Trophoblast cell (in vitro differentiated cells and primary cell): Measurements from ENCODE around the gene MDM4.
"Not testable (repeated sequence)": the region's sequence is repeated elsewhere in the genome, so short reads cannot be mapped to it uniquely, and the experiment has no call there.

Experiments used
- DNase-seq, 2 donors: peaks; one replicate each; pipeline ENCODE4 v3.0.0-alpha.2; 2016
- H2AFZ ChIP-seq: 2 replicates; pipeline ENCODE4 v1.6.1; 2013; ENCODE audit warnings: low read length, moderate library complexity, mild to moderate bottlenecking; ENCODE audit not compliant: insufficient read depth, poor library complexity
- H2AK5ac ChIP-seq: 2 replicates; pipeline ENCODE4 v1.6.1; 2013; ENCODE audit warnings: mild to moderate bottlenecking, low read length
- H2BK120ac ChIP-seq: 2 replicates; pipeline ENCODE4 v1.6.1; 2013; ENCODE audit warnings: low read length, mild to moderate bottlenecking, moderate library complexity; ENCODE audit not compliant: insufficient read depth, poor library complexity
- H2BK12ac ChIP-seq: 2 replicates; pipeline ENCODE4 v1.6.1; 2013; ENCODE audit warnings: mild to moderate bottlenecking, low read length, moderate library complexity
- H2BK5ac ChIP-seq: 2 replicates; pipeline ENCODE4 v1.6.1; 2013; ENCODE audit warnings: low read length, low read depth, moderate library complexity, mild to moderate bottlenecking; ENCODE audit not compliant: poor library complexity
- H3K14ac ChIP-seq: 2 replicates; pipeline ENCODE4 v1.6.1; 2013; ENCODE audit warnings: mild to moderate bottlenecking, low read length
- H3K18ac ChIP-seq: 2 replicates; pipeline ENCODE4 v1.6.1; 2013; ENCODE audit warnings: mild to moderate bottlenecking, low read length
- H3K23ac ChIP-seq: 2 replicates; pipeline ENCODE4 v1.6.1; 2013; ENCODE audit warnings: low read length
- H3K27ac ChIP-seq: 2 replicates; pipeline ENCODE4 v1.5.1; 2013; ENCODE audit warnings: low read depth, mild to moderate bottlenecking, inconsistent platforms, low read length, moderate library complexity
- H3K27me3 ChIP-seq: 2 replicates; pipeline ENCODE4 v1.6.1; 2013; ENCODE audit warnings: inconsistent platforms, mild to moderate bottlenecking, low read length, moderate library complexity; ENCODE audit not compliant: insufficient read depth
- H3K36me3 ChIP-seq, 2 experiments: 1 replicate in 1 of 2; 2 replicates in 1 of 2; pipeline ENCODE4 v1.6.1; 2013; ENCODE audit warnings: low read length in 2 of 2, mild to moderate bottlenecking in 2 of 2, moderate library complexity in 1 of 2; ENCODE audit not compliant: insufficient read depth in 2 of 2, control insufficient read depth in 1 of 2
- H3K4ac ChIP-seq: 2 replicates; pipeline ENCODE4 v1.6.1; 2013; ENCODE audit warnings: low read depth, mild to moderate bottlenecking, low read length, moderate library complexity
- H3K4me1 ChIP-seq, 2 experiments: 1 replicate in 1 of 2; 2 replicates in 1 of 2; pipeline ENCODE4 v1.6.1; 2013; ENCODE audit warnings: low read length in 2 of 2, mild to moderate bottlenecking in 2 of 2, moderate library complexity in 1 of 2; ENCODE audit not compliant: insufficient read depth in 2 of 2, control insufficient read depth in 1 of 2
- H3K4me2 ChIP-seq: 2 replicates; pipeline ENCODE4 v1.6.1; 2013; ENCODE audit warnings: inconsistent platforms, mild to moderate bottlenecking, low read length, moderate library complexity
- H3K4me3 ChIP-seq: 2 replicates; pipeline ENCODE4 v1.5.1; 2013; ENCODE audit warnings: mild to moderate bottlenecking, low read depth, low read length, inconsistent platforms
- H3K79me1 ChIP-seq: one replicate; pipeline ENCODE4 v1.6.1; 2013; ENCODE audit warnings: low read length
- H3K79me2 ChIP-seq: 2 replicates; pipeline ENCODE4 v1.6.1; 2013; ENCODE audit warnings: low read length, mild to moderate bottlenecking; ENCODE audit not compliant: control insufficient read depth, insufficient read depth, poor library complexity
- H3K9ac ChIP-seq: 2 replicates; pipeline ENCODE4 v1.6.1; 2013; ENCODE audit warnings: mild to moderate bottlenecking, low read length
- H3K9me3 ChIP-seq: 2 replicates; pipeline ENCODE4 v1.6.1; 2013; ENCODE audit warnings: low read depth, mild to moderate bottlenecking, control low read depth, inconsistent platforms, low read length; ENCODE audit not compliant: insufficient read depth
- H4K12ac ChIP-seq: 2 replicates; pipeline ENCODE4 v1.6.1; 2013; ENCODE audit warnings: low read depth, mild to moderate bottlenecking, low read length, moderate library complexity
- H4K8ac ChIP-seq: 2 replicates; pipeline ENCODE4 v1.6.1; 2013; ENCODE audit warnings: low read depth, mild to moderate bottlenecking, low read length, moderate library complexity
- H4K91ac ChIP-seq: one replicate; pipeline ENCODE4 v1.6.1; 2013; ENCODE audit warnings: low read depth, mild to moderate bottlenecking, low read length, moderate library complexity
- WGBS: extraction: QIAGEN DNeasy Blood & Tissue Kit; methylation state at CpG from one replicate; pipeline ENCODE4 v1.1.7; 2013; ENCODE audit warnings: missing lambda C conversion rate; ENCODE audit not compliant: insufficient read length, insufficient coverage; ENCODE audit errors: extremely low coverage; 5-methylcytosine and 5-hydroxymethylcytosine counted together

Gene MDM4

DNA sequence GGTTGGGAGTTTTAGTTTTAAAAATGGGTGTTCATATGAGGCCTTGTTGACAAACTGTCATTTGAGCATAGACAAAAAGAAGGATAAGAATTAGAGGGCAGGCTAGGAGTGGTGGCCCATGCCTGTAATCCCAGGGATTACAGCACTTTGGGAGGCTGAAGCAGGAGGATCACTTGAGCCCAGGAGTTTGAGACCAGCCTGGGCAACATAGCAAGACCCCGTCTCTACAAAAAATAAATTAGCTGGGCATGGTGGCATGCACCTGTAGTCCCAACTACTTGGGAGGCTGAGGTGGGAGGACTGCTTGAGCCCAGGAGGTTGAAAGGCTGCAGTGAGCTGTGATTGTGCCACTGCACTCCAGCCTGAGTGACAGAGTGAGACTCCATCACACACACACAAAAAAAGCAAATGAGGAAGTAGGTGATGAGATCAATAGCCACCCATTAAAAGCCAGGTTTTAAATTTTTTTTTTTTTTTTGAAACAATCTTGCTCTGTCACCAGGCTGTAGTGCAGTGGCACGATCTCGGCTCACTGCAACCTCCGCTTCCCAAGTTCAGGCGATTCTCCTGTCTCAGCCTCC is 5.8 kb downstream of the MDM4 start:
- not testable (repeated sequence) for H3K9me3 ChIP-seq, H3K27me3 ChIP-seq, H2AK5ac ChIP-seq, H3K4me2 ChIP-seq, H4K12ac ChIP-seq, H3K4me3 ChIP-seq, H3K79me2 ChIP-seq, H4K91ac ChIP-seq, H3K18ac ChIP-seq, H3K9ac ChIP-seq, H3K14ac ChIP-seq, H2BK120ac ChIP-seq, DNase-seq, H3K4me1 ChIP-seq, H3K23ac ChIP-seq, H3K79me1 ChIP-seq, H3K27ac ChIP-seq, H2BK5ac ChIP-seq, H2AFZ ChIP-seq, H2BK12ac ChIP-seq, H4K8ac ChIP-seq
- no CpG with 5 or more reads among the region's 5 CpGs for WGBS
- Histone ChIP-seq H3K36me3 (peaks cover 15 to 22% of the 10 kb centered on the region in 2 experiments), H3K4ac (peak overlapping the region; percentile 12)

DNA sequence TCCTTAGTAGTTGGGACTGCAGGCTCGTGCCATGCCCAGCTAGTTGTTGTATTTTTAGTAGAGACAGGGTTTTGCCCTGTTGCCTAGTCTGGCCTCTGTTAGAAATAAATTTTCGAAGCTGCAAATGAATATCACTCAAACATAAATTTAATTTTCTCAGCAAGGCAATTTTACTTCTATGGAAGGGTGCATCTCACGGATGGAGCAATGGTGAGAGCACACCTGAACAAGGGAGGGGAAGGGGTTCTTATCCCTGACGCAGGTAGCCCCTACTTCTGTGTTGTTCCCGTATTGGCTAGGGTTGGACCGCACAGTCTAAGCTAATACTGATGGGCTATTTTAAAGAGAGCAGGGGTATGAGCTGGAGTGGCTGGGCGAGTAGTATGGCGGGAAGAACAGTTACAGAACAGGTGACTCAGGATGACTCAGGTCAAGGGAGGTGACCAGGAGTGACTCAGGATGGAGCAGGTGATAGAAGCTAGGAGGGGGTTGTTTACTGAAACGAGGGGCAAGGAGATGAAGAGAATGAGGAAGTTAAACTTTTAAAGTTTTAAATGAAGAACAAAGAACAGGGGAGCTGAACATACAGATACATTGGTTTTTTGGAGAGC is 7.5 kb downstream of the MDM4 start:
- Histone ChIP-seq H2AK5ac (no peak overlapping the region), H4K12ac (no peak overlapping the region), H3K79me2 (peaks cover 3% of the 10 kb centered on the region), H2BK120ac (no peak overlapping the region), H3K14ac (no peak overlapping the region), H3K23ac (no peak overlapping the region), H3K18ac (no peak overlapping the region), H4K91ac (no peak overlapping the region), H4K8ac (no peak overlapping the region), H3K4me2 (no peak overlapping the region), H3K9ac (no peak overlapping the region), H3K4ac (peak overlapping the region; percentile 87), H3K4me3 (no peak overlapping the region), H3K27me3 (no peaks in the 10 kb centered on the region), H2AFZ (no peak overlapping the region), H2BK5ac (no peak overlapping the region), H3K79me1 (peaks cover 1% of the 10 kb centered on the region), H3K36me3 (peaks cover 24% of the 10 kb centered on the region in 2 experiments), H3K4me1 (no peaks in the 10 kb centered on the region), H3K27ac (no peak overlapping the region), H3K9me3 (peaks cover 3% of the 10 kb centered on the region), H2BK12ac (no peak overlapping the region)
- peak; percentile 49 to 54 for DNase-seq
- WGBS = no CpG with 5 or more reads among the region's 9 CpGs

DNA sequence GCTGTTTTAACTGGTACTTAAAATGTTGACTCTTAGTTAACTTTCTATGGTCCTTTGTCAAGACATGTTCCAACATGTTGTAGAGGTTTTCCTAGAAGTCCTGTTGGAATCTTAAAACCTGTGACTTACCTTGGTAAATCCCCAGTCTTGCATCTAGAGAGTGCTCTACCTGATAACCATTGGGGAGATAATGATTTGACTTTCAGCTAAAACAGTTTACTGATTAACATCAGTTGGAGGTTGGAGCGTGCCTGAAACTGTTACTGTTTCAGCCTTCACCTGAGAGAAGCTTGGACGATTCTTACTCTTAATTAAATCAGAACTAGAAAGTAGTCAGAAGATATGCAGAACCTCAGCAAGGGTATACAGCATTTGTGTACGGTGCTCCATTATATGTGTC is 8.8 kb downstream of the MDM4 start:
- peak overlapping the region; percentile 6 for H2BK120ac ChIP-seq
- H3K4ac ChIP-seq = no peak overlapping the region
- no peak for DNase-seq
- no peak overlapping the region for H3K23ac ChIP-seq
- peaks cover 2% of the 10 kb centered on the region for H3K79me2 ChIP-seq
- H4K8ac ChIP-seq = no peak overlapping the region
- H3K36me3 ChIP-seq = peaks cover 32 to 33% of the 10 kb centered on the region in 2 experiments
- no peak overlapping the region for H3K4me2 ChIP-seq
- H2AFZ ChIP-seq = no peak overlapping the region
- H3K14ac ChIP-seq = no peak overlapping the region
- no peak overlapping the region for H4K12ac ChIP-seq
- H2AK5ac ChIP-seq = no peak overlapping the region
- no peaks in the 10 kb centered on the region for H3K27me3 ChIP-seq
- no peak overlapping the region for H3K18ac ChIP-seq
- no peak overlapping the region for H3K9ac ChIP-seq
- no peak overlapping the region for H2BK5ac ChIP-seq
- H4K91ac ChIP-seq = no peak overlapping the region
- peaks cover 1% of the 10 kb centered on the region for H3K79me1 ChIP-seq
- H3K27ac ChIP-seq = no peak overlapping the region
- peaks cover 3% of the 10 kb centered on the region for H3K9me3 ChIP-seq
- no CpG with 5 or more reads among the region's 3 CpGs for WGBS
- no peak overlapping the region for H3K4me3 ChIP-seq
- H2BK12ac ChIP-seq = no peak overlapping the region
- H3K4me1 ChIP-seq = no peaks in the 10 kb centered on the region

DNA sequence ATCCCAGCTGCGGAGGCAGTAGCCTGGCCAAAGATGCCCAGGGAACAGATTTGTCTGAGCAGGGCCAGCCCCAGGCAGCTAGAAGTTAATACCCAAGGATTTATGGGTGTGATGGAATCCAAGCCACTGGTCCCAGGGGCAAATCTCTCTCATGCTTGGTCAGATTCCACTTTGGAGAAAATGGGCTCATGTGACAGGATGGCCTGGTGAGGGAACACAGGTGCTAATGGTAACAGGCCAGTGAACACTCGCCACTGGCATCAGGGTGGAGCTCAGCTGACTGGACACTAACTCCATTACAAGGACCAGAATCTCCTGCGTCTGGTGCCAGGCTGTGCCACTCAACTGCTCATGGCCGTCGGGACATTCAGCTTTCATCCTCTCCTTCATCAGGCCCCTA is 12.0 kb downstream of the MDM4 start:
- H3K18ac ChIP-seq = no peak overlapping the region
- no peak overlapping the region for H2AFZ ChIP-seq
- H4K91ac ChIP-seq = no peak overlapping the region
- no peak overlapping the region for H2BK12ac ChIP-seq
- H2BK5ac ChIP-seq = no peak overlapping the region
- no peak overlapping the region for H3K4me2 ChIP-seq
- H4K12ac ChIP-seq = no peak overlapping the region
- no peak overlapping the region for H2BK120ac ChIP-seq
- H3K4ac ChIP-seq = no peak overlapping the region
- H3K79me2 ChIP-seq = no peaks in the 10 kb centered on the region
- H3K79me1 ChIP-seq = peaks cover 1% of the 10 kb centered on the region
- no peak overlapping the region for H3K9ac ChIP-seq
- peaks cover 3% of the 10 kb centered on the region for H3K9me3 ChIP-seq
- H3K4me3 ChIP-seq = no peak overlapping the region
- no peak for DNase-seq
- WGBS = no CpG with 5 or more reads among the region's 5 CpGs
- peaks cover 33 to 41% of the 10 kb centered on the region in 2 experiments for H3K36me3 ChIP-seq
- no peak overlapping the region for H4K8ac ChIP-seq
- no peaks in the 10 kb centered on the region for H3K27me3 ChIP-seq
- H3K23ac ChIP-seq = no peak overlapping the region
- no peaks in the 10 kb centered on the region for H3K4me1 ChIP-seq
- no peak overlapping the region for H3K27ac ChIP-seq
- H3K14ac ChIP-seq = no peak overlapping the region
- H2AK5ac ChIP-seq = no peak overlapping the region
